GM13976 (cell line): ENCODE measurements around the gene ADAM12.

Experiments used
- DNase-seq: peaks from one replicate; pipeline ENCODE4 v3.0.0; 2012; ENCODE audit warnings: low spot score
- in situ Hi-C: fragments of 300-500 bp; cut with MboI; formaldehyde crosslinking; loops from one replicate; pipeline ENCODE4 v1.12.0; 2022; ENCODE audit warnings: low sequenced_read_pairs, mixed read lengths, inconsistent platforms; ENCODE audit not compliant: unreplicated experiment
- TF ChIP-seq, protein P1 (sequence below): IDR thresholded peaks from 2 replicates; pipeline ENCODE4 v1.5.1; 2012; ENCODE audit warnings: borderline replicate concordance, mild to moderate bottlenecking; ENCODE audit not compliant: insufficient read depth; ENCODE audit errors: extremely low read depth, missing control alignments, control extremely low read depth

The ADAM12 gene

DNA sequence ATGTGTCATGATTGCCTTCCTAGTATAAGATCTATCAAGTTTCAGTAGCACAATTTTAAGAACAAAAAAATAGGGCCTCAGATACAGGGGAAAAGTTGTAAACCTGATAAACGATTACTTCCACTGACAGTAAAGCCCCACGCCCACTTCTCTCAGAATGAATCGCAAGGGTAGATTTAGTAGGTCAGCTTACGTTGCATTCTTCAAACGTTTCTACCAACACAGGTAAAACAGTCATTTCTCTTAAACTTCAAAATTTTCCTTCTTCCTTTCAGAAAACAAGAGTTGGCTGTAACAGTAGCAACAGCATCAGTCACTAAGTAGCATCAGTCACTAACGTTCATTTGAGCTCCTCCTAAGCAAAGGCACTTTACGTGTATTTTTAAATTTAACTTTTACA lies 221.5 kb downstream of the ADAM12 start:
- in situ Hi-C loops: no loop called here
- TF ChIP-seq, protein P1, sequence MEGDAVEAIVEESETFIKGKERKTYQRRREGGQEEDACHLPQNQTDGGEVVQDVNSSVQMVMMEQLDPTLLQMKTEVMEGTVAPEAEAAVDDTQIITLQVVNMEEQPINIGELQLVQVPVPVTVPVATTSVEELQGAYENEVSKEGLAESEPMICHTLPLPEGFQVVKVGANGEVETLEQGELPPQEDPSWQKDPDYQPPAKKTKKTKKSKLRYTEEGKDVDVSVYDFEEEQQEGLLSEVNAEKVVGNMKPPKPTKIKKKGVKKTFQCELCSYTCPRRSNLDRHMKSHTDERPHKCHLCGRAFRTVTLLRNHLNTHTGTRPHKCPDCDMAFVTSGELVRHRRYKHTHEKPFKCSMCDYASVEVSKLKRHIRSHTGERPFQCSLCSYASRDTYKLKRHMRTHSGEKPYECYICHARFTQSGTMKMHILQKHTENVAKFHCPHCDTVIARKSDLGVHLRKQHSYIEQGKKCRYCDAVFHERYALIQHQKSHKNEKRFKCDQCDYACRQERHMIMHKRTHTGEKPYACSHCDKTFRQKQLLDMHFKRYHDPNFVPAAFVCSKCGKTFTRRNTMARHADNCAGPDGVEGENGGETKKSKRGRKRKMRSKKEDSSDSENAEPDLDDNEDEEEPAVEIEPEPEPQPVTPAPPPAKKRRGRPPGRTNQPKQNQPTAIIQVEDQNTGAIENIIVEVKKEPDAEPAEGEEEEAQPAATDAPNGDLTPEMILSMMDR: no peak

DNA sequence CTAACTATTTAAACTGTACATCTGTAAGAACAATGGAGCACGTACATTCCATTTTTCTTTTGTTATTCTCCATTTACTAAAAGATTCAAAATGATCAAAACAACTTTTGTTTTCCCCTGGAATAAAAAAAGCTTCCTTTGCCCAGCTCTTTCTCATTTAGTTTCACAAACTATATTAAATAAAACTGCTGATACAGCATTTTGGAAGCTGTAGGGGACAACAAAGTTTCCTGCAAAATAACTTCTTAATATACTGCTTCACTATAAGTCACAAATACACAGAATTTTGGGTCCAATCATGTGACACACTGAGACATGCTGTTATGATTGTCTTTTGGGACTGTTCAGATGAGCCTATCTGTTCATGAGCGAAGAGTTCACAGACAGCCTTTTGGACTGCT lies 222.4 kb downstream of the ADAM12 start:
- in situ Hi-C loops: no loop called here
- no peak for DNase-seq
- TF ChIP-seq, protein P1: no peak

More for the DNA sequence above, 221.5 kb downstream of the ADAM12 start:
- no peak for DNase-seq

DNA sequence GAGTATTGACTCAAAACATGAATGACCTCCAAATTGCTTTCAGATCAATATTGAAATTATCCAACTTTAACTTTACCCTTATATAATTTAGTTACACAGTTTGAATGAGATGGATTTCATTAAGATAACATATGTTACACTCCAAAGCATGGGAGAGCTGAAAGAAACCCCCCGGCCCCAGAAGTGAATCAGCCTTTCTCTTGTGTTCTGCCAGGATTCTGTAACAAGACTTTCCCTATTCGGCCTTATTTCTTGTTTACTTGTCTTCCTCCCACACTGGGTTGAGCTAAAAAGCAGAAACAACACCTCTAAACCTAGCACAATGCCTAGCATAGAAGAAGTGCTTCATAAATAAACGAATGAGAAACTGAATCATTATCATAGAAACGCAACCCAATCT lies 224.8 kb downstream of the ADAM12 start:
- no peak for DNase-seq
- TF ChIP-seq, protein P1: no peak
- in situ Hi-C loops: no loop called here

DNA sequence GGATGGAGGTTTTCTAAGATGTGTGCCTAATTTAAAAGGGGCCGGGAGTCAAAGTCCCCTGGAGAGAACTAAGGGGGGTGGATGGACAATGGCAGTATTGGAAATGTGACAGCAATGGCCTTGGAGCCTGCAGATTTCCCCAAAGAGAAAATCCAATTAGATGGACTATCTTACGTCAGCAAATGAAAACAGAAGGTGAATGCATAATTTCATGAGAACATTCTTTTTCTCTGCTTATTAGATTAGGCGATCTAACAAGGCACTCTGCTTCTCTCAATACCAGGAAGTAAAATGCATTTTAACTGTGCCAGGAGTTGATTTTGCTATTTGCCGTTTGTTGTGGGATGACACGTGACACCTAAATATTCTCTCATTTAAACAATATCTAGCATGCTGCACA lies 226.6 kb downstream of the ADAM12 start:
- TF ChIP-seq, protein P1: no peak
- in situ Hi-C loops: no loop called here

DNA sequence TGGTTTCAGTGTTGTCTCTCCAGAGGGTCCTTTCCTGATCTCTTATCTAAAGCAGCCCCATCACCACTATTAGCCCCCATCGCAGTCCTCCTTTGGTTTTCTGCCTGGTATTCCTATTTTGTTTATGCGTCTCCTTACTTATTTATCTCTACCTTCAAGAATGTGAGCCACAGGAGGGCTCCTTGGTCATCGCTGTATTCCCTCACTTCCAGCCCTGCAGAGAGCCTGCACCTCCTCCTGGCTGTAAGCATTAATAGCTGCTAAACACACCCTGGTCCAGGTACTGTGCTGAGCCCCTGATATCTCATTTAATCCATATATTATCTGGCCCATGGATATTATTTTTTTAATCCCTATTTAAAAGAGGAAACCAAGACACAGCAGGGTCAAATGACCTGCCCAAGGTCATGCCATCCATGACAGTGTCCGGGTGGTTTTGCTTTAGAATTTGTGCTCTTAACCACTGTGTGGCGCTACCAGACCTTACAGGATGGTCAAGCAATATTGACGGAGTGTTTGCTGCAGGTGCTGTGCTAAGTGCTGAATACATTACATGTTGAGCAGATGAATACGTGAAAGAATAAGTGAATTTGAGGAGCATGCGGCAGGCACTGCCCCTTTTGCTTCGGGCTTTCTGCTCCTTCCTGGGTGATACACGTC lies 227.2 kb downstream of the ADAM12 start:
- no peak for DNase-seq
- TF ChIP-seq, protein P1: no peak
- in situ Hi-C loops: no loop called here

More for the DNA sequence above, 226.6 kb downstream of the ADAM12 start:
- DNase-seq: no peak

DNA sequence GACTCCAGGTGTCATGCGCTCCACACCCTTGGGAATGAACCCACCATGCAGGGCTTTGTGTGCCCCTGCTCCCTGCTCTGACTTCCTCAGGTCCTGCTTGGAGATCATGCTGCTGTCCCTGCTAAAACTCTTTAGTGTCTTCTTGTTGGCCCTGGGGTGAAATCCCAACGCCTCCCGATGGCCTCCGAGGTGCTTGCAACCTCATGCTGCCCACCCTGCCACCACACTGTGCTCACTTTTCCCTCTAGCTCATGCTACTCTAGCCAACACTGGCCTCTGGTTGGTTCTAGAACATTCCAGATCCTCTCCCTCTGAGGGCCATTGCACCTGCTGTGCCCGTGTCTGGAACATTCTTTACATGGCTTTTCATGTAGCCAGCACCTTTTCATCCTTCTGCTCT lies 227.7 kb downstream of the ADAM12 start:
- TF ChIP-seq, protein P1: no peak
- DNase-seq: no peak
- in situ Hi-C loops: no loop called here
